Mammary epithelial cell (primary cell): ENCODE results near the gene MUC5B.

ENCODE experiments used
- CTCF ChIP-seq, 2 donors: IDR thresholded peaks in 1 of 2; conservative IDR thresholded peaks in 1 of 2; 2 replicates each; pipeline ENCODE4 v1.5.1; 2011 to 2012; ENCODE audit warnings: inconsistent platforms in 2 of 2, low read length in 2 of 2, mild to moderate bottlenecking in 2 of 2, control low read depth in 1 of 2, low read depth in 1 of 2; ENCODE audit not compliant: insufficient read depth in 1 of 2; ENCODE audit errors: extremely low read depth in 1 of 2
- EZH2 ChIP-seq: IDR thresholded peaks from 2 replicates; pipeline ENCODE4 v1.6.1; 2012; ENCODE audit warnings: low read length, inconsistent platforms, borderline replicate concordance

- TF ChIP-seq CTCF (conservative IDR thresholded peaks at IDR 0.05 in 1 of 2, IDR thresholded peaks at IDR 0.05 in 1 of 2; ENCODE audit: extremely low read depth in 1 of 2, insufficient read depth in 1 of 2, low read depth in 1 of 2, low read length in 2 of 2) (no peak), EZH2 (no peak)
These were observed 75.0 kb downstream of the MUC5B start for GRCh38 chr11:1297576-1298473.
